GM04504 (cell line): ENCODE data around the gene MRRF.
"Not testable (repeated sequence)": the region's sequence is repeated elsewhere in the genome, so short reads cannot be mapped to it uniquely, and the experiment has no call there.

Experiments used
- DNase-seq: peaks from one replicate; pipeline ENCODE4 v3.0.0-alpha.2; 2012; ENCODE audit warnings: low read depth

Gene MRRF

GRCh38 chr9:122277285-122277897, 12.7 kb downstream of the MRRF start:
- DNase-seq: no peak

GRCh38 chr9:122281368-122281767, 16.7 kb downstream of the MRRF start:
- DNase-seq: no peak

GRCh38 chr9:122286764-122287163, 22.1 kb downstream of the MRRF start:
- no peak for DNase-seq

GRCh38 chr9:122287214-122287720, 22.6 kb downstream of the MRRF start:
- no peak for DNase-seq

GRCh38 chr9:122291458-122291857, 26.8 kb downstream of the MRRF start:
- no peak for DNase-seq

- DNase-seq: no peak
Observed at GRCh38 chr9:122294531-122294930, 29.8 kb downstream of the MRRF start.

- no peak for DNase-seq
Observed at GRCh38 chr9:122297512-122297911, 32.8 kb downstream of the MRRF start.

- no peak for DNase-seq
Observed at GRCh38 chr9:122302237-122303093, 37.8 kb downstream of the MRRF start.

GRCh38 chr9:122307061-122307460, 42.4 kb downstream of the MRRF start:
- no peak for DNase-seq

- no peak for DNase-seq
Observed at GRCh38 chr9:122307925-122308324, 43.2 kb downstream of the MRRF start.

GRCh38 chr9:122309861-122310260, 45.2 kb downstream of the MRRF start:
- no peak for DNase-seq

GRCh38 chr9:122314165-122314564, 49.5 kb downstream of the MRRF start:
- DNase-seq: no peak

GRCh38 chr9:122315534-122315933, 50.9 kb downstream of the MRRF start:
- no peak for DNase-seq

GRCh38 chr9:122318284-122318683, 53.6 kb downstream of the MRRF start:
- DNase-seq: no peak

- no peak for DNase-seq
Observed at GRCh38 chr9:122320413-122320881, 55.8 kb downstream of the MRRF start.

- DNase-seq: no peak
Observed at GRCh38 chr9:122322553-122322952, 57.9 kb downstream of the MRRF start.

- not testable (repeated sequence) for DNase-seq
Observed at GRCh38 chr9:122324665-122325064, 60.0 kb downstream of the MRRF start.

GRCh38 chr9:122325124-122325523, 60.4 kb downstream of the MRRF start:
- no peak for DNase-seq

- no peak for DNase-seq
Observed at GRCh38 chr9:122327175-122327574, 62.5 kb downstream of the MRRF start.

GRCh38 chr9:122329597-122329996, 64.9 kb downstream of the MRRF start:
- no peak for DNase-seq

GRCh38 chr9:122330466-122330865, 65.8 kb downstream of the MRRF start:
- not testable (repeated sequence) for DNase-seq

GRCh38 chr9:122331523-122331927, 66.8 kb downstream of the MRRF start:
- DNase-seq: no peak

GRCh38 chr9:122332083-122332482, 67.4 kb downstream of the MRRF start:
- no peak for DNase-seq
